Endothelial cell of umbilical vein (primary cell): ENCODE measurements around the gene RDH14. TPM values are rescaled to one million over a fixed set of nuclear protein-coding genes. Genes with fewer than 3 reads are reported as not detected.

ENCODE experiments used
- BruUV-seq: library from RNA; stranded (reverse); fragments of 400-500 nt; replicated peaks from 2 replicates; lab custom pipeline; 2021; lab: Mats Ljungman, UMichigan
- CTCF ChIA-PET: fragments of 300-600, 350-600 bp; sonication (Branson Sonifier 250); formaldehyde crosslinking; loops from one replicate; lab custom pipeline; 2021; ENCODE audit warnings: antibody characterized with exemption, inconsistent platforms; lab: Charles Lee
- POLR2A ChIA-PET: fragments of 300-600, 350-600 bp; sonication (Branson Sonifier 250); formaldehyde crosslinking; loops from one replicate; lab custom pipeline; 2021; ENCODE audit warnings: antibody characterized with exemption, inconsistent platforms; lab: Charles Lee
- DNase-seq: peaks from one replicate; pipeline ENCODE4 v3.0.0-alpha.2; 2011; ENCODE audit warnings: low read depth, low spot score
- FAIRE-seq: peaks from 2 replicates; lab custom pipeline; 2011; peaks lifted over from hg19 to GRCh38; lab: Jason Lieb, UNC
- H2AFZ ChIP-seq: 2 replicates; pipeline ENCODE4 v1.6.0; 2012; ENCODE audit warnings: low read depth, low read length, control low read depth, inconsistent platforms
- H3K27ac ChIP-seq: 2 replicates; pipeline ENCODE4 v1.5.1; 2011; ENCODE audit warnings: low read depth, mild to moderate bottlenecking, control low read depth, low read length, moderate library complexity; ENCODE audit not compliant: insufficient read depth
- H3K27me3 ChIP-seq, 2 experiments: 2 replicates each; pipeline versions ENCODE4 v1.6.0 to v1.6.1; 2011; ENCODE audit warnings: low read length in 2 of 2, mixed read lengths in 1 of 2; ENCODE audit not compliant: control insufficient read depth in 2 of 2, insufficient read depth in 2 of 2
- H3K36me3 ChIP-seq, 2 experiments: 2 replicates in 1 of 2; 3 replicates in 1 of 2; pipeline ENCODE4 v1.5.1; 2011; ENCODE audit warnings: low read length in 2 of 2, mild to moderate bottlenecking in 1 of 2, moderate library complexity in 1 of 2; ENCODE audit not compliant: control insufficient read depth in 2 of 2, insufficient read depth in 2 of 2; ENCODE audit errors: extremely low read depth in 1 of 2
- H3K4me1 ChIP-seq: 3 replicates; pipeline ENCODE4 v1.5.1; 2011; ENCODE audit warnings: mild to moderate bottlenecking, low read length; ENCODE audit not compliant: control insufficient read depth, insufficient read depth; ENCODE audit errors: extremely low read depth
- H3K4me2 ChIP-seq: 2 replicates; pipeline ENCODE4 v1.6.1; 2011; ENCODE audit warnings: low read length, control low read depth, mixed read lengths; ENCODE audit not compliant: insufficient read depth
- H3K4me3 ChIP-seq, 3 experiments: fragments of 200-600 bp in 1 of 3; sonication (generic), shearing (Covaris generic) in 1 of 3; replicated peaks in 1 of 3; 2 replicates each; pipeline ENCODE4 v1.5.1; 2011 to 2016; ENCODE audit warnings: control low read depth in 3 of 3, low read length in 3 of 3, mild to moderate bottlenecking in 2 of 3, inconsistent platforms in 1 of 3, low read depth in 1 of 3, moderate library complexity in 1 of 3; ENCODE audit not compliant: insufficient read depth in 1 of 3
- H3K79me2 ChIP-seq: 2 replicates; pipeline ENCODE4 v1.6.0; 2012; ENCODE audit warnings: low read length, inconsistent platforms; ENCODE audit not compliant: control insufficient read depth, insufficient read depth
- H3K9ac ChIP-seq: replicated peaks from 2 replicates; pipeline ENCODE3; 2011; ENCODE audit warnings: low read length, control low read depth; ENCODE audit not compliant: insufficient read depth; ENCODE audit errors: extremely low read depth
- H3K9me1 ChIP-seq: replicated peaks from 3 replicates; pipeline ENCODE4 v1.6.0; 2011; ENCODE audit warnings: mild to moderate bottlenecking, low read length; ENCODE audit not compliant: control insufficient read depth, insufficient read depth; ENCODE audit errors: extremely low read depth
- H3K9me3 ChIP-seq: replicated peaks from 2 replicates; pipeline ENCODE4 v1.5.1; 2012; ENCODE audit warnings: low read length, inconsistent platforms; ENCODE audit not compliant: control insufficient read depth, insufficient read depth
- H4K20me1 ChIP-seq: replicated peaks from 2 replicates; pipeline ENCODE3; 2011; ENCODE audit warnings: mild to moderate bottlenecking, low read length; ENCODE audit not compliant: control insufficient read depth, insufficient read depth; ENCODE audit errors: extremely low read depth
- CTCF ChIP-seq, 2 donors: IDR thresholded peaks; 1 replicate in 1 of 2; 2 replicates in 1 of 2; pipeline ENCODE4 v1.5.1; 2011; ENCODE audit warnings: low read length in 2 of 2, mild to moderate bottlenecking in 2 of 2, moderate library complexity in 2 of 2, control low read depth in 1 of 2, inconsistent platforms in 1 of 2, low read depth in 1 of 2; ENCODE audit not compliant: insufficient read depth in 1 of 2; ENCODE audit errors: extremely low read depth in 1 of 2
- EZH2 ChIP-seq: IDR thresholded peaks from 2 replicates; pipeline ENCODE4 v1.6.1; 2012; ENCODE audit warnings: borderline replicate concordance, low read depth, mild to moderate bottlenecking, moderate library complexity, low read length, inconsistent platforms; ENCODE audit not compliant: severe bottlenecking
- FOS ChIP-seq: IDR thresholded peaks from 2 replicates; pipeline ENCODE4 v1.6.1; 2011; ENCODE audit warnings: mild to moderate bottlenecking, low read length, moderate library complexity, borderline replicate concordance; ENCODE audit not compliant: insufficient read depth
- GATA2 ChIP-seq: IDR thresholded peaks from 2 replicates; pipeline ENCODE4 v1.7.0; 2011; ENCODE audit warnings: low read depth, mild to moderate bottlenecking, moderate library complexity, mixed read lengths, low read length; ENCODE audit not compliant: insufficient read length, insufficient read depth
- JUN ChIP-seq: IDR thresholded peaks from 2 replicates; pipeline ENCODE4 v1.6.1; 2011; ENCODE audit warnings: borderline replicate concordance, low read depth; ENCODE audit not compliant: insufficient read length, insufficient read depth
- MAX ChIP-seq: IDR thresholded peaks from 2 replicates; pipeline ENCODE4 v1.6.1; 2011; ENCODE audit not compliant: insufficient read depth, insufficient read length
- MYC ChIP-seq: IDR thresholded peaks from one replicate; pipeline ENCODE4 v1.6.1; 2011; ENCODE audit warnings: mild to moderate bottlenecking, low read depth, low read length
- POLR2A ChIP-seq: IDR thresholded peaks from 2 replicates; pipeline ENCODE4 v1.6.1; 2012; ENCODE audit warnings: low read depth, mild to moderate bottlenecking, control low read depth, low read length
- POLR2AphosphoS5 ChIP-seq: IDR thresholded peaks from 2 replicates; pipeline ENCODE4 v1.6.1; 2012; ENCODE audit warnings: low read depth, mild to moderate bottlenecking, control low read depth, low read length, moderate library complexity; ENCODE audit not compliant: insufficient read depth
- dilution Hi-C: fragments of 300-500 bp; cut with MboI; formaldehyde crosslinking; loops from one replicate; pipeline ENCODE4 v1.15.0; 2019; ENCODE audit warnings: low sequenced_read_pairs; ENCODE audit not compliant: extremely low pct_ligation_motif_present
- intact Hi-C: fragments of 100-400 bp; cut with micrococcal nuclease; formaldehyde crosslinking; loops from one replicate; pipeline ENCODE4 v1.10.0; 2022
- polyA plus RNA-seq, 4 experiments: library from polyadenylated mRNA; depleted of rRNA in 3 of 4; stranded (reverse) in 3 of 4; unstranded in 1 of 4; fragments of >200 nt; gene quantifications; 2 replicates each; pipeline versions ENCODE4 v1.2.1 to v1.2.3, GENCODE V29; 2011 to 2012; ENCODE audit warnings: missing spikeins in 1 of 4
- total RNA-seq: library from RNA; stranded (reverse); gene quantifications from 2 replicates; pipeline ENCODE4 v1.2.3, GENCODE V29; 2021

The RDH14 gene
- total and polyA plus RNA-seq, 2 donors (not counting 3 experiments of a cell fraction or from before 2014, with no cell fraction given): 8.8 to 12.4 TPM

DNA sequence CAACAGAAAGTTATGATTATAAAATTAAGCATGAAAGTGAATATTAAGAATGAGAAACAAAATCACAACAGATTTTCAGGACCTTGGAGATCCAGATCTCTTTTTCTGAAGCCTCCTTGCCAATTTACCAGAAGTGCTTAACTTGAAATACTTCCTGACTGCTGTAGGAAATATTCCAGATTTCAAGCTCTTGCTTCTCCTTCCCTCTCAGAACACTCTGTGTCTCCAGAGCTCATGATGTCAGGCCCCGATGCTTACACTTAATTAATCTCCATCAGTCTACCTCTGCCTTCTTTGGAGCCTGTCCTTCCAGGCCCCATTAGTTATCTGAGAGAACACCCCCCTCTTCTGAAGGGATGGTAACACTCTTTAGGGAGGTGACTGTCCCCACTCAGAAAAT lies 49.6 kb upstream of the RDH14 start:
- BruUV-seq: no TSS peak
- intact Hi-C loops (no loop called here), dilution Hi-C loops (no loop called here)
- DNase-seq (no peak), FAIRE-seq (no peak)
- no peaks in the 10 kb centered on the region for H3K79me2 ChIP-seq
- CTCF ChIA-PET: interaction anchor here (1.0 kb wide), 2 partner anchors 9 to 11 kb away, joined by 3 to 5 read pairs; no protein-coding TSS in a partner anchor
- no peaks in the 10 kb centered on the region for H3K9me3 ChIP-seq
- H3K36me3 ChIP-seq: no peaks in the 10 kb centered on the region
- POLR2A ChIA-PET: interaction anchor here (0.5 kb wide), 1 partner anchor 102 kb away, joined by 3 read pairs; no protein-coding TSS in a partner anchor
- no peak overlapping the region for H3K4me3 ChIP-seq
- H3K4me1 ChIP-seq: no peaks in the 10 kb centered on the region
- no peak overlapping the region for H3K9ac ChIP-seq
- H4K20me1 ChIP-seq: no peaks in the 10 kb centered on the region
- H3K27ac ChIP-seq: no peak overlapping the region
- H2AFZ ChIP-seq: no peak overlapping the region
- peaks cover 0 to 2% of the 10 kb centered on the region in 2 experiments for H3K27me3 ChIP-seq
- no peaks in the 10 kb centered on the region for H3K9me1 ChIP-seq
- TF ChIP-seq POLR2A (no peak), POLR2AphosphoS5 (no peak), GATA2 (no peak), MYC (no peak), JUN (no peak), MAX (no peak), FOS (no peak), EZH2 (no peak)
- H3K4me2 ChIP-seq: no peak overlapping the region

DNA sequence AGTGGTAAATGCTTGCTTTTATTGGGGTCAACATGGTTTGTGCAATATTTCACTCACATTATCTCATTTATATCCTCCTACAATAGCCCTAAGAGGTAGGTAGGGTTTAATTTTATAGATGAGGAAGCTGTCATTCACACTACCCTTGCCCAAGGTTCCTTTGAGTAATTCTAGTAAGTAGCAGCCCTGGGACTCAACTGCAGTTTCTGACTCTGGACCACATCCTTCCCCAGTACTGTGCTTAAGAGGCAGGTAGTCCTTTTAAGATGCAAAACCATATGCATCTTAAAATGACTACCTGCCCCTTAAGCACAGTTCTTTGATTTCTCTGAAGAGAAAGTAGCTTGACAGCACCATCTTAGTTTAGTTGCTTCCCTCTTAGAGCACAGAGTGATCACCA lies 44.7 kb upstream of the RDH14 start:
- no peak for DNase-seq
- Histone ChIP-seq H2AFZ (no peak overlapping the region), H3K79me2 (no peaks in the 10 kb centered on the region), H3K4me1 (no peaks in the 10 kb centered on the region), H3K9me1 (no peaks in the 10 kb centered on the region), H3K9ac (no peak overlapping the region), H3K9me3 (no peaks in the 10 kb centered on the region), H3K4me2 (no peak overlapping the region), H4K20me1 (no peaks in the 10 kb centered on the region), H3K27ac (no peak overlapping the region), H3K4me3 (no peak overlapping the region), H3K36me3 (no peaks in the 10 kb centered on the region), H3K27me3 (no peaks in the 10 kb centered on the region)
- CTCF ChIA-PET: interaction anchor here (0.9 to 1.4 kb wide), 3 partner anchors 20 to 85 kb away, joined by 3 read pairs; no protein-coding TSS in a partner anchor
- dilution Hi-C loops (no loop called here), intact Hi-C loops (no loop called here)
- TF ChIP-seq MAX (no peak), FOS (no peak), EZH2 (no peak), MYC (no peak), GATA2 (no peak), JUN (no peak), POLR2A (no peak), CTCF (IDR thresholded peaks at IDR 0.05; ENCODE audit: extremely low read depth in 1 of 2, insufficient read depth in 1 of 2, low read depth in 1 of 2, low read length in 2 of 2) (no peak)
- FAIRE-seq: no peak
- BruUV-seq: no TSS peak
- POLR2A ChIA-PET: no interaction called here
